PFSK-1 (cell line): Measurements from ENCODE around the gene SELENOP.

Experiments used
- POLR2AphosphoS5 ChIP-seq: IDR thresholded peaks from 2 replicates; pipeline ENCODE4 v1.6.1; 2012; ENCODE audit warnings: low read depth, mild to moderate bottlenecking, control low read depth, low read length, moderate library complexity
- REST ChIP-seq, 2 experiments: IDR thresholded peaks; 2 replicates each; pipeline versions ENCODE4 v1.6.1 to v1.8.0; 2011 to 2012; ENCODE audit warnings: low read depth in 2 of 2, low read length in 2 of 2, control low read depth in 1 of 2, inconsistent platforms in 1 of 2, mild to moderate bottlenecking in 1 of 2, moderate library complexity in 1 of 2; ENCODE audit not compliant: insufficient read depth in 1 of 2

GRCh38 chr5:42779083-42779482, 32.6 kb downstream of the SELENOP start:
- TF ChIP-seq POLR2AphosphoS5 (no peak), REST (IDR thresholded peaks at IDR 0.05; ENCODE audit: insufficient read depth in 1 of 2, low read depth in 2 of 2, low read length in 2 of 2) (no peak)
